CD4-positive, alpha-beta T cell (primary cell): ENCODE measurements around the gene ENPEP. TPM values are rescaled to one million over a fixed set of nuclear protein-coding genes. Genes with fewer than 3 reads are reported as not detected.

Experiments used
- ATAC-seq: fragments of 200-7000 bp; cut with Tn5 transposase; one replicate; pipeline ENCODE4 v1.10.0; 2022; ENCODE audit warnings: mild to moderate bottlenecking; ENCODE audit not compliant: poor library complexity
- CTCF ChIA-PET: fragments of 350-600 bp; sonication (Branson Sonifier 250); formaldehyde crosslinking; loops from one replicate; lab custom pipeline; 2021; ENCODE audit warnings: antibody characterized with exemption, inconsistent platforms; lab: Charles Lee
- POLR2A ChIA-PET: fragments of 350-600 bp; sonication (Branson Sonifier 250); formaldehyde crosslinking; loops from one replicate; lab custom pipeline; 2021; ENCODE audit warnings: antibody characterized with exemption, inconsistent platforms; lab: Charles Lee
- DNase-seq, 14 experiments: peaks; one replicate each; pipeline ENCODE4 v3.0.0-alpha.2; 2013 to 2020; ENCODE audit warnings: mixed read lengths in 2 of 14
- H3K27ac ChIP-seq, 2 donors: one replicate each; pipeline versions ENCODE4 v1.5.1 to v1.7.0; 2013; ENCODE audit warnings: low read length in 2 of 2, low read depth in 1 of 2, mild to moderate bottlenecking in 1 of 2
- H3K27me3 ChIP-seq, 2 experiments: 1 replicate in 1 of 2; 2 replicates in 1 of 2; pipeline versions ENCODE4 v1.6.1 to v1.7.0; 2013; ENCODE audit warnings: low read length in 2 of 2, control low read depth in 1 of 2, mild to moderate bottlenecking in 1 of 2, moderate library complexity in 1 of 2; ENCODE audit not compliant: insufficient read depth in 2 of 2, control insufficient read depth in 1 of 2
- H3K36me3 ChIP-seq: one replicate; pipeline ENCODE4 v1.6.1; 2013; ENCODE audit warnings: low read length, control low read depth; ENCODE audit not compliant: insufficient read depth
- H3K4me1 ChIP-seq: one replicate; pipeline ENCODE4 v1.6.1; 2013; ENCODE audit warnings: low read length, control low read depth; ENCODE audit not compliant: insufficient read depth
- H3K4me3 ChIP-seq: one replicate; pipeline ENCODE4 v1.5.1; 2013; ENCODE audit warnings: mild to moderate bottlenecking, low read length, moderate library complexity
- H3K9me3 ChIP-seq, 2 experiments: 1 replicate in 1 of 2; 2 replicates in 1 of 2; pipeline versions ENCODE4 v1.6.1 to v1.7.0; 2013; ENCODE audit warnings: low read length in 2 of 2, mild to moderate bottlenecking in 2 of 2, control low read depth in 1 of 2, moderate library complexity in 1 of 2; ENCODE audit not compliant: control insufficient read depth in 1 of 2, insufficient read depth in 1 of 2
- H3K27ac Mint-ChIP-seq: one replicate; pipeline ENCODE4 v1.8.0; 2020; ENCODE audit warnings: mixed read lengths
- H3K27me3 Mint-ChIP-seq: one replicate; pipeline ENCODE4 v1.8.0; 2021; ENCODE audit warnings: mixed read lengths
- H3K36me3 Mint-ChIP-seq: one replicate; pipeline ENCODE4 v1.8.0; 2021; ENCODE audit warnings: low read depth, mixed read lengths
- H3K4me1 Mint-ChIP-seq: one replicate; pipeline ENCODE4 v1.8.0; 2021; ENCODE audit warnings: low read depth, mixed read lengths
- H3K4me3 Mint-ChIP-seq: one replicate; pipeline ENCODE4 v1.8.0; 2020; ENCODE audit warnings: mild to moderate bottlenecking, mixed read lengths
- H3K9me3 Mint-ChIP-seq: one replicate; pipeline ENCODE4 v1.8.0; 2020; ENCODE audit warnings: mixed read lengths
- CTCF ChIP-seq: fragments of 200-600 bp; IDR thresholded peaks from one replicate; pipeline ENCODE4 v1.8.0; 2022; ENCODE audit warnings: antibody characterized with exemption, mild to moderate bottlenecking
- intact Hi-C, 2 experiments: fragments of 100-400 bp; cut with DNase I in 1 of 2; cut with micrococcal nuclease in 1 of 2; formaldehyde crosslinking; loops; one replicate each; pipeline versions ENCODE4 v1.15.1 to v1.9.0; 2023 to 2025; cut with DNase I, micrococcal nuclease
- total RNA-seq, 174 experiments: library from RNA in 2 of 174; stranded (reverse) in 2 of 174; gene quantifications; one replicate each; pipeline ENCODE4 v1.2.3 and lab custom pipeline; 2021 to 2026

ENPEP gene
- total RNA-seq, 2 experiments from 2014 or later = not detected

- no peak overlapping the region for H3K4me3 ChIP-seq
- POLR2A ChIA-PET = no interaction called here
- no peak for DNase-seq
- intact Hi-C loops = no loop called here
- no peak for TF ChIP-seq CTCF
- H3K27me3 ChIP-seq = no peaks in the 10 kb centered on the region
- H3K4me1 Mint-ChIP-seq = no peaks in the 10 kb centered on the region
- H3K4me3 Mint-ChIP-seq = no peak overlapping the region
- CTCF ChIA-PET = no interaction called here
- peaks cover 34% of the 10 kb centered on the region for H3K27me3 Mint-ChIP-seq
- ATAC-seq = no peak
- peaks cover 0 to 6% of the 10 kb centered on the region in 2 experiments for H3K9me3 ChIP-seq
- peaks cover 2% of the 10 kb centered on the region for H3K9me3 Mint-ChIP-seq
- no peaks in the 10 kb centered on the region for H3K4me1 ChIP-seq
- H3K27ac Mint-ChIP-seq = no peak overlapping the region
- no peak overlapping the region for H3K27ac ChIP-seq
- H3K36me3 Mint-ChIP-seq = no peaks in the 10 kb centered on the region
- no peaks in the 10 kb centered on the region for H3K36me3 ChIP-seq
Observed at GRCh38 chr4:110587666-110588285, 111.8 kb downstream of the ENPEP start.

- DNase-seq = no peak
- no peak overlapping the region for H3K27ac Mint-ChIP-seq
- peaks cover 0 to 6% of the 10 kb centered on the region in 2 experiments for H3K9me3 ChIP-seq
- no peaks in the 10 kb centered on the region for H3K36me3 Mint-ChIP-seq
- no peak for TF ChIP-seq CTCF
- intact Hi-C loops = no loop called here
- H3K4me1 ChIP-seq = no peaks in the 10 kb centered on the region
- POLR2A ChIA-PET = no interaction called here
- H3K36me3 ChIP-seq = no peaks in the 10 kb centered on the region
- H3K4me3 ChIP-seq = no peak overlapping the region
- no peak overlapping the region for H3K27ac ChIP-seq
- no peaks in the 10 kb centered on the region for H3K4me1 Mint-ChIP-seq
- peaks cover 2% of the 10 kb centered on the region for H3K9me3 Mint-ChIP-seq
- no peak for ATAC-seq
- peaks cover 28% of the 10 kb centered on the region for H3K27me3 Mint-ChIP-seq
- CTCF ChIA-PET = no interaction called here
- no peaks in the 10 kb centered on the region for H3K27me3 ChIP-seq
- H3K4me3 Mint-ChIP-seq = no peak overlapping the region
Observed at GRCh38 chr4:110589297-110589696, 113.3 kb downstream of the ENPEP start.

GRCh38 chr4:110595583-110595982 is 119.6 kb downstream of the ENPEP start:
- peaks cover 36% of the 10 kb centered on the region for H3K27me3 Mint-ChIP-seq
- no peaks in the 10 kb centered on the region for H3K36me3 Mint-ChIP-seq
- H3K27ac Mint-ChIP-seq = no peak overlapping the region
- TF ChIP-seq CTCF = no peak
- H3K4me3 ChIP-seq = no peak overlapping the region
- H3K27me3 ChIP-seq = no peaks in the 10 kb centered on the region
- H3K27ac ChIP-seq = no peak overlapping the region
- ChIA-PET CTCF (no interaction called here), POLR2A (no interaction called here)
- H3K4me1 Mint-ChIP-seq = no peaks in the 10 kb centered on the region
- H3K4me1 ChIP-seq = no peaks in the 10 kb centered on the region
- peaks cover 14% of the 10 kb centered on the region for H3K9me3 Mint-ChIP-seq
- ATAC-seq (no peak), DNase-seq (no peak)
- H3K36me3 ChIP-seq = no peaks in the 10 kb centered on the region
- no peak overlapping the region for H3K4me3 Mint-ChIP-seq
- intact Hi-C loops = no loop called here
- peaks cover 0 to 10% of the 10 kb centered on the region in 2 experiments for H3K9me3 ChIP-seq
